HEK293T (cell line): ENCODE measurements around the gene DDX46.
"Not testable (repeated sequence)": the region's sequence is repeated elsewhere in the genome, so short reads cannot be mapped to it uniquely, and the experiment has no call there.

Experiments
- CTCF ChIA-PET: fragments of 350-600 bp; formaldehyde crosslinking; extraction: SDS; loops from one replicate; lab custom pipeline; 2021; ENCODE audit warnings: antibody characterized with exemption, inconsistent platforms; lab: Yijun Ruan, JAX
- POLR2A ChIA-PET: fragments of 350-600 bp; formaldehyde crosslinking; extraction: SDS; loops from one replicate; lab custom pipeline; 2020; ENCODE audit warnings: antibody characterized with exemption, inconsistent platforms; lab: Yijun Ruan, JAX
- DNase-seq: peaks from one replicate; pipeline ENCODE4 v3.0.0; 2012; ENCODE audit warnings: mixed read lengths; ENCODE audit errors: extremely low spot score
- ARNT ChIP-seq: fragments of 450-650 bp; IDR thresholded peaks from 2 replicates; pipeline ENCODE4 v1.6.1; 2017; ENCODE audit warnings: mild to moderate bottlenecking
- BHLHE40 ChIP-seq: fragments of 450-650 bp; IDR thresholded peaks from 2 replicates; pipeline ENCODE4 v1.6.1; 2016; ENCODE audit warnings: mild to moderate bottlenecking, moderate library complexity, borderline replicate concordance
- CTBP1 ChIP-seq: fragments of 450-650 bp; IDR thresholded peaks from 2 replicates; pipeline ENCODE4 v1.6.1; 2016; ENCODE audit warnings: borderline replicate concordance
- ELF4 ChIP-seq: fragments of 450-650 bp; IDR thresholded peaks from 2 replicates; pipeline ENCODE4 v1.6.1; 2017; ENCODE audit warnings: antibody characterized with exemption
- FOXA1 ChIP-seq: fragments of 450-650 bp; IDR thresholded peaks from 2 replicates; pipeline ENCODE4 v1.6.1; 2016; ENCODE audit warnings: mild to moderate bottlenecking
- FOXK2 ChIP-seq: fragments of 450-650 bp; IDR thresholded peaks from 2 replicates; pipeline ENCODE4 v1.6.1; 2016; ENCODE audit warnings: mild to moderate bottlenecking
- FOXM1 ChIP-seq: fragments of 450-650 bp; IDR thresholded peaks from 2 replicates; pipeline ENCODE4 v1.6.1; 2017; ENCODE audit warnings: mild to moderate bottlenecking, borderline replicate concordance
- HDGF ChIP-seq: fragments of 450-650 bp; IDR thresholded peaks from 2 replicates; pipeline ENCODE4 v1.6.1; 2017; ENCODE audit warnings: antibody characterized with exemption, borderline replicate concordance
- L3MBTL2 ChIP-seq: fragments of 450-650 bp; conservative IDR thresholded peaks from 2 replicates; pipeline ENCODE4 v1.6.1; 2016; ENCODE audit warnings: mild to moderate bottlenecking
- LEF1 ChIP-seq: fragments of 450-650 bp; IDR thresholded peaks from 2 replicates; pipeline ENCODE4 v1.6.1; 2017; ENCODE audit warnings: mild to moderate bottlenecking, borderline replicate concordance
- NFRKB ChIP-seq: fragments of 450-650 bp; IDR thresholded peaks from 2 replicates; pipeline ENCODE4 v1.6.1; 2016; ENCODE audit warnings: mild to moderate bottlenecking, moderate library complexity
- PKNOX1 ChIP-seq: fragments of 450-650 bp; IDR thresholded peaks from 2 replicates; pipeline ENCODE4 v1.6.1; 2016
- SUZ12 ChIP-seq: fragments of 450-650 bp; IDR thresholded peaks from 2 replicates; pipeline ENCODE4 v1.6.1; 2016; ENCODE audit warnings: mild to moderate bottlenecking
- TARDBP ChIP-seq: fragments of 450-650 bp; IDR thresholded peaks from 2 replicates; pipeline ENCODE4 v1.6.1; 2016
- ZNF384 ChIP-seq: fragments of 450-650 bp; IDR thresholded peaks from 2 replicates; pipeline ENCODE4 v1.6.1; 2016

Gene DDX46

GRCh38 chr5:134749415-134749814, 9.2 kb upstream of the DDX46 start:
- POLR2A ChIA-PET = interaction anchor here (1.0 to 1.3 kb wide), 2 partner anchors 8 to 11 kb away, joined by 3 to 6 read pairs; partner anchors contain the start of gene DDX46
- CTCF ChIA-PET = interaction anchor here (0.7 to 1.0 kb wide), 2 partner anchors 8 to 10 kb away, joined by 3 read pairs; no protein-coding TSS in a partner anchor
- TF ChIP-seq ARNT (no peak), PKNOX1 (no peak), FOXM1 (no peak), FOXA1 (no peak), BHLHE40 (no peak), TARDBP (no peak)
- no peak for DNase-seq

DNA sequence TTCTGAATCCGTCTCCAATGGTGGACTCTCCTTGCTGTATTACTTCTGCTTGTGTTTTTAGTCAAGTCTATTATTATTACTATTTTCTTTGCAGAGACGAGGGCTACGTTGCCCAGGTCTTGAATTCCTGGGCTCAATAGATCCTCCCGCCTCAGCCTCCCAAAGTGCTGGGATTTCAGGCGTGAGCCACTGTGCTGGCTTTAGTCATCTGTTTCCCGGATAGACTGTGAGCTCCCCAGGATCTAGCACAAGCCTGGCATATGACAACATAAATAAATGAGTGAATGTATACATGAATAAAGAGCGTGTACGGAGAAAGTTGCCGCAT, 439 bp upstream of the DDX46 start:
- no peak for TF ChIP-seq PKNOX1
- TF ChIP-seq L3MBTL2 = no peak; the same call in 1 of the 2 replicates
- no peak for TF ChIP-seq NFRKB
- no peak for TF ChIP-seq ELF4
- no peak for TF ChIP-seq FOXA1
- no peak for TF ChIP-seq SUZ12
- no peak for TF ChIP-seq BHLHE40
- no peak for TF ChIP-seq FOXM1
- no peak for TF ChIP-seq LEF1
- ChIA-PET POLR2A (interaction anchor here (0.9 to 4.1 kb wide), 9 partner anchors 9 to 147 kb away, joined by 3 to 59 read pairs (median 6); partner anchors contain the start of genes CAMLG, PCBD2 and SEC24A), CTCF (interaction anchor here (0.5 to 1.6 kb wide), 5 partner anchors 9 to 148 kb away, joined by 3 to 6 read pairs (median 5); no protein-coding TSS in a partner anchor)
- DNase-seq = no peak

GRCh38 chr5:134767528-134768291, 9.1 kb downstream of the DDX46 start:
- CTCF ChIA-PET, POLR2A ChIA-PET, DNase-seq: not testable (repeated sequence)

DNA sequence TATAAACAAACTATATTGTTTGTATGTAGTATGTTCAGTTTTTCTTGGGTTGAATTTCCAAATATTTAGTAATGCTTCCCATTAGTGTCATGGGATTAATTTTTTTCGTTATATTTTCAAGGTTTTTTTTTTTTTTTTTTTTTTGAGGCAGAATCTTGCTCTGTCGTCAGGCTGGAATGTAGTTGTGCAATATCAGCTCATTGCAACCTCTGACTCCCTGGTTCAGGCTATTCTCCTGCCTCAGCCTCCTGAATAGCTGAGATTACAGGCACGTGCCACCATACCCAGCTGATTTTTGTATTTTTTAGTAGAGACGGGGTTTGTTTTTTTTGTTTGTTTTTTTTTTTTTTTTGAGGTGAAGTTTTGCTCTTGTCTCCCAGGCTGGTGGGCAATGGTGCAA, 10.6 kb downstream of the DDX46 start:
- no peak for DNase-seq
- ChIA-PET POLR2A (no interaction called here), CTCF (no interaction called here)
- no peak for TF ChIP-seq ZNF384
- no peak for TF ChIP-seq LEF1
- no peak for TF ChIP-seq L3MBTL2
- TF ChIP-seq SUZ12 = no peak
- no peak for TF ChIP-seq BHLHE40
- TF ChIP-seq NFRKB = no peak
- TF ChIP-seq FOXK2 = no peak
- no peak for TF ChIP-seq PKNOX1
- TF ChIP-seq HDGF = no peak

DNA sequence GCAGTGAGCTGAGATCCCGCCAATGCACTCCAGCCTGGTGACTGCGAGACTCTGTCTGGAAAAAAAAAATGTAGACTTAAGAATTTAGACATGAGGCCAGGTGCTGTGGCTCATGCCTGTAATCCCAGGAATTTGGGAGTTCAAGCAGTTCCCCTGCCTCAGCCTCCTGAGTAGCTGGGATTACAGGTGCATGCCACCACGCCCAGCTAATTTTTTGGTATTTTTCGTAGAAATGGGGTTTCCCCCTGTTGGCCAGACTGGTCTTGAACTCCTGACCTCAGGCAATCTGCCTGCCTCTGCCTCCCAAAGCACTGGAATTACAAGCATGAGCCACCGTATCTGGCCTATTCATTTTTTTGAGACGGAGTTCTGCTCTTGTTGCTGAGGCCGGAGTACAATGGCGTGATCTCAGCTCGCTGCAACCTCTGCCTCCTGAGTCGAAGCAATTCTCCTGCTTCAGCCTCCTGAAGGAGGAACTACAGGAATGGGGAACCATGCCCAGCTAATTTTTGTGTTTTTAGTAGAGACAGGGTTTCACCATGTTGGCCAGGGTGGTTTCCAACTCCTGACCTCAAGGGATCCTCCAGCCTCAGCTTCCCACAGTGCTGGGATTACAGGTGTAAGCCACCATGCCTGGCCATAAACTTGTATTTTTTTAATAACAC, 14.0 kb downstream of the DDX46 start:
- POLR2A ChIA-PET = no interaction called here
- CTCF ChIA-PET = no interaction called here

GRCh38 chr5:134777366-134777765, 18.8 kb downstream of the DDX46 start:
- DNase-seq = no peak
- ChIA-PET CTCF (interaction anchor here (0.7 kb wide), 1 partner anchor 14 kb away, joined by 10 read pairs; no protein-coding TSS in a partner anchor), POLR2A (interaction anchor here (1.0 kb wide), 1 partner anchor 39 kb away, joined by 3 read pairs; no protein-coding TSS in a partner anchor)
- TF ChIP-seq FOXA1 (no peak), LEF1 (no peak), ZNF384 (no peak)

More for the DNA sequence above, 14.0 kb downstream of the DDX46 start:
- no peak for TF ChIP-seq NFRKB
- no peak for TF ChIP-seq TARDBP
- no peak for TF ChIP-seq ARNT
- no peak for TF ChIP-seq FOXA1
- TF ChIP-seq ZNF384 = no peak
- no peak for TF ChIP-seq HDGF
- TF ChIP-seq CTBP1 = no peak
- no peak for TF ChIP-seq BHLHE40
- no peak for DNase-seq
